DND-41 (cell line): ENCODE results near the gene KLK1.

Experiments used
- ATAC-seq: fragments of 200-7000 bp; cut with Tn5 transposase; 3 replicates; pipeline ENCODE4 v1.9.1; 2021; ENCODE audit warnings: low read depth; ENCODE audit not compliant: insufficient read depth
- DNase-seq: peaks from one replicate; pipeline ENCODE4 v3.0.0-alpha.2; 2020
- H2AFZ ChIP-seq: 2 replicates; pipeline ENCODE4 v1.6.0; 2012; ENCODE audit warnings: low read depth, low read length
- H3K27ac ChIP-seq: 2 replicates; pipeline ENCODE4 v1.5.1; 2012; ENCODE audit warnings: low read length, inconsistent platforms
- H3K27me3 ChIP-seq: fragments of 200-600 bp; sonication (generic); 2 replicates; pipeline ENCODE4 v1.6.0; 2012; ENCODE audit warnings: low read length, mild to moderate bottlenecking, inconsistent platforms; ENCODE audit not compliant: insufficient read depth, poor library complexity
- H3K36me3 ChIP-seq: 2 replicates; pipeline ENCODE4 v1.5.1; 2012; ENCODE audit warnings: low read length, inconsistent platforms; ENCODE audit not compliant: insufficient read depth
- H3K4me1 ChIP-seq: 2 replicates; pipeline ENCODE4 v1.5.1; 2012; ENCODE audit warnings: mild to moderate bottlenecking, low read length; ENCODE audit not compliant: insufficient read depth
- H3K4me2 ChIP-seq: 2 replicates; pipeline ENCODE4 v1.6.0; 2012; ENCODE audit warnings: mild to moderate bottlenecking, moderate library complexity, low read length, inconsistent platforms; ENCODE audit not compliant: insufficient read depth
- H3K4me3 ChIP-seq, 2 experiments: fragments of 200-600 bp in 1 of 2; shearing (Covaris generic) in 1 of 2; 2 replicates each; pipeline ENCODE4 v1.5.1; 2012 to 2016; ENCODE audit warnings: inconsistent platforms in 2 of 2, low read length in 2 of 2, mild to moderate bottlenecking in 2 of 2, low read depth in 1 of 2, moderate library complexity in 1 of 2
- H3K79me2 ChIP-seq: 2 replicates; pipeline ENCODE4 v1.6.0; 2012; ENCODE audit warnings: low read length, inconsistent platforms; ENCODE audit not compliant: insufficient read depth
- H3K9ac ChIP-seq: 2 replicates; pipeline ENCODE4 v1.6.0; 2012; ENCODE audit warnings: low read depth, mild to moderate bottlenecking, inconsistent platforms, low read length, moderate library complexity
- H3K9me3 ChIP-seq: 2 replicates; pipeline ENCODE4 v1.5.1; 2012; ENCODE audit warnings: low read length, moderate library complexity, mild to moderate bottlenecking, inconsistent platforms; ENCODE audit not compliant: insufficient read depth, severe bottlenecking
- H4K20me1 ChIP-seq: 2 replicates; pipeline ENCODE4 v1.6.0; 2012; ENCODE audit warnings: low read length; ENCODE audit not compliant: insufficient read depth
- EZH2 ChIP-seq: IDR thresholded peaks from 3 replicates; pipeline ENCODE4 v1.6.1; 2012; ENCODE audit warnings: borderline replicate concordance, low read depth, mild to moderate bottlenecking, moderate library complexity, low read length, inconsistent platforms; ENCODE audit not compliant: severe bottlenecking
- TF ChIP-seq, protein P1 (sequence below): IDR thresholded peaks from 2 replicates; pipeline ENCODE4 v1.5.1; 2012; ENCODE audit warnings: borderline replicate concordance, low read length, moderate library complexity, mild to moderate bottlenecking; ENCODE audit not compliant: poor library complexity, severe bottlenecking; ENCODE audit errors: extremely low read depth

KLK1 gene

DNA sequence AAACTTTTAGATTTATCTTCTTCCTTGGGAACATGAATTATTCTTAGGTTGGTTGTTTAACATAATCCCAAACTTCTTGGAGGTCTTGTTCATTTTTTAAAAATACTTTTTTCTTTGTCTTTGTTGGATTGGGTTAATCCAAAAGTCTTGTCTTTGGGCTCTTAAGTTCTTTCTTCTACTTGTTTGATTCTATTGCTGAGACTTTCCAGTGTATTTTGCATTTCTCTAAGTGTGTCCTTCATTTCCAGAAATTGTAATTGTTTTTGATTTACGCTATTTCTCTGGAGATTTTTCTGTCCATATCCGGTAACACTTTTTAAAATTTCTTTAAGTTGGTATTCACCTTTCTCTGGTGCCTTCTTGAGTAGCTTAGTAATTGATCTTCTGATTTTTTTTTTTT is 19.6 kb upstream of the KLK1 start:
- TF ChIP-seq, protein P1, sequence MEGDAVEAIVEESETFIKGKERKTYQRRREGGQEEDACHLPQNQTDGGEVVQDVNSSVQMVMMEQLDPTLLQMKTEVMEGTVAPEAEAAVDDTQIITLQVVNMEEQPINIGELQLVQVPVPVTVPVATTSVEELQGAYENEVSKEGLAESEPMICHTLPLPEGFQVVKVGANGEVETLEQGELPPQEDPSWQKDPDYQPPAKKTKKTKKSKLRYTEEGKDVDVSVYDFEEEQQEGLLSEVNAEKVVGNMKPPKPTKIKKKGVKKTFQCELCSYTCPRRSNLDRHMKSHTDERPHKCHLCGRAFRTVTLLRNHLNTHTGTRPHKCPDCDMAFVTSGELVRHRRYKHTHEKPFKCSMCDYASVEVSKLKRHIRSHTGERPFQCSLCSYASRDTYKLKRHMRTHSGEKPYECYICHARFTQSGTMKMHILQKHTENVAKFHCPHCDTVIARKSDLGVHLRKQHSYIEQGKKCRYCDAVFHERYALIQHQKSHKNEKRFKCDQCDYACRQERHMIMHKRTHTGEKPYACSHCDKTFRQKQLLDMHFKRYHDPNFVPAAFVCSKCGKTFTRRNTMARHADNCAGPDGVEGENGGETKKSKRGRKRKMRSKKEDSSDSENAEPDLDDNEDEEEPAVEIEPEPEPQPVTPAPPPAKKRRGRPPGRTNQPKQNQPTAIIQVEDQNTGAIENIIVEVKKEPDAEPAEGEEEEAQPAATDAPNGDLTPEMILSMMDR = no peak
- no peak for TF ChIP-seq EZH2
- Histone ChIP-seq H3K4me3 (no peak overlapping the region), H3K4me2 (no peak overlapping the region), H3K27ac (no peak overlapping the region), H3K27me3 (peaks cover under 1% of the 10 kb centered on the region), H3K79me2 (no peaks in the 10 kb centered on the region), H3K4me1 (no peaks in the 10 kb centered on the region), H2AFZ (no peak overlapping the region), H4K20me1 (no peaks in the 10 kb centered on the region), H3K9me3 (no peaks in the 10 kb centered on the region), H3K9ac (no peak overlapping the region), H3K36me3 (no peaks in the 10 kb centered on the region)
- DNase-seq (no peak), ATAC-seq (no peak)

DNA sequence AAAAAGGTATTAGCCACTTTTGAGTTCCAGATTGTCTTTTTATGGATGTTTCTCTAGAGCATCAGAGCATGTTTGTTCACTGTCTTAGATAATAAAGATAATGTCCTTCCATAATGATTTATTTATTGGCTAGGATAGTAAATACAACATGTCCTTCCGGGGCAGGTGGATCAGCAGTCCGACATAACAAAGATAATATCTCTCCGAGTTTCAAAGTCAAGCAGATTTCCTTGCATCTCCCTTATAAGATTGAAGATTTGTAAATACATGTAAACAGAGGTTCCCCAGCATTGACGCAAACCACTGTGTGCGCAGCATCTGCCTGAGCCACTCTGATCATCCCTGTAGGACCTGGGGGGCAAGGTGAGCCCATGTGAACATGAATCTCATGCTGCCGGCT is 18.5 kb upstream of the KLK1 start:
- no peak overlapping the region for H3K27ac ChIP-seq
- H3K9ac ChIP-seq = no peak overlapping the region
- no peak for DNase-seq
- H3K79me2 ChIP-seq = no peaks in the 10 kb centered on the region
- no peaks in the 10 kb centered on the region for H4K20me1 ChIP-seq
- no peaks in the 10 kb centered on the region for H3K36me3 ChIP-seq
- H3K4me1 ChIP-seq = no peaks in the 10 kb centered on the region
- no peaks in the 10 kb centered on the region for H3K27me3 ChIP-seq
- H3K4me3 ChIP-seq = no peak overlapping the region
- ATAC-seq = no peak
- H3K4me2 ChIP-seq = no peak overlapping the region
- H3K9me3 ChIP-seq = no peaks in the 10 kb centered on the region
- no peak overlapping the region for H2AFZ ChIP-seq
- TF ChIP-seq, protein P1 = no peak
- no peak for TF ChIP-seq EZH2

DNA sequence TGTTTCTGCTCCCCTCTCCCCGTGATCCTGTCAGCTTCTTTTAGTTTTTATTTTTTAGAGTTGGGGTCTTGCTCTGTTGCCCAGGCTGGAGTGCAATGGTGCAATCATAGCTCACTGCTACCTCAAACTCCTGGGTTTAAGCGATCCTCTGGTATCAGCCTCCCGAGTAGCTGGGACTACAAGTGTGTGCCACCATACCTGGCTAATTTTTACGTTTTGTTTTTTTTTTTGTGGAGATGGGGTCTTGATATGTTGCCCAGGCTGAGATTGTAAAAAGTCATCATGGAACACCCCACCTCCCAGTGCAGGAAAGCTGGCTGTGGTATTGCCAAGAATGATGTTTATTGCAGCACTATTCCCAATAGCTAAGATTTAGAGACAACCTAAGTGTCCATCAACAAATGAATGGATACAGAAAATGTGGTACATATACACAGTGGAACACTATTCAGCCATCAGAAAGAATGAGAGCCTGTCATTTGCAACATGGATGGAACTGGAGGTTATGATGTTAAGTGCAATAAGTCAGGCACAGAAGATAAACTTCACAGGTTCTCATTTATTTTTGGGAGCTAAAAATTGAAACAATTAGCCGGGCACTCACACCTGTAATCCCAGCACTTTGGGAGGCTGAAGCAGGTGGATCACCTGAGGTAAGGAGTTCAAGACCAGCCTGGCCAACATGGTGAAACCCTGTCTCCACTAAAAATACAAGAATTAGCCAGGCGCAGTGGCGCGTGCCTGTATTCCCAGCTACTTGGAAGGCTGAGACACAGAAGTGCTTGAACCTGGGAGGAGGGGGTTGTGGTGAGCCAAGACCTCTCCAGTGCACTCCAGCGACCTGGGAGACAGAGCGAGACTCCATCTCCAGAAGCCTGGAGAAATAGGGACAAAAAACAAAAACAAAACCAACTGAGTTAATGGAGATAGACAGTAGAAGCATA is 16.4 kb upstream of the KLK1 start:
- Histone ChIP-seq H3K79me2 (no peaks in the 10 kb centered on the region), H3K27me3 (no peaks in the 10 kb centered on the region), H2AFZ (no peak overlapping the region), H3K4me2 (no peak overlapping the region), H3K27ac (no peak overlapping the region), H3K4me1 (no peaks in the 10 kb centered on the region), H3K4me3 (no peak overlapping the region), H3K9ac (no peak overlapping the region), H4K20me1 (no peaks in the 10 kb centered on the region), H3K9me3 (no peaks in the 10 kb centered on the region), H3K36me3 (no peaks in the 10 kb centered on the region)
- no peak for ATAC-seq
- no peak for TF ChIP-seq EZH2
- TF ChIP-seq, protein P1 = no peak
- no peak for DNase-seq
